NCI-H146 (cell line): ENCODE measurements around the gene ITPR1.

Source experiments
- DNase-seq: peaks from one replicate; lab custom pipeline; 2025; lab: John Stamatoyannopoulos, UW

ITPR1 gene

DNA sequence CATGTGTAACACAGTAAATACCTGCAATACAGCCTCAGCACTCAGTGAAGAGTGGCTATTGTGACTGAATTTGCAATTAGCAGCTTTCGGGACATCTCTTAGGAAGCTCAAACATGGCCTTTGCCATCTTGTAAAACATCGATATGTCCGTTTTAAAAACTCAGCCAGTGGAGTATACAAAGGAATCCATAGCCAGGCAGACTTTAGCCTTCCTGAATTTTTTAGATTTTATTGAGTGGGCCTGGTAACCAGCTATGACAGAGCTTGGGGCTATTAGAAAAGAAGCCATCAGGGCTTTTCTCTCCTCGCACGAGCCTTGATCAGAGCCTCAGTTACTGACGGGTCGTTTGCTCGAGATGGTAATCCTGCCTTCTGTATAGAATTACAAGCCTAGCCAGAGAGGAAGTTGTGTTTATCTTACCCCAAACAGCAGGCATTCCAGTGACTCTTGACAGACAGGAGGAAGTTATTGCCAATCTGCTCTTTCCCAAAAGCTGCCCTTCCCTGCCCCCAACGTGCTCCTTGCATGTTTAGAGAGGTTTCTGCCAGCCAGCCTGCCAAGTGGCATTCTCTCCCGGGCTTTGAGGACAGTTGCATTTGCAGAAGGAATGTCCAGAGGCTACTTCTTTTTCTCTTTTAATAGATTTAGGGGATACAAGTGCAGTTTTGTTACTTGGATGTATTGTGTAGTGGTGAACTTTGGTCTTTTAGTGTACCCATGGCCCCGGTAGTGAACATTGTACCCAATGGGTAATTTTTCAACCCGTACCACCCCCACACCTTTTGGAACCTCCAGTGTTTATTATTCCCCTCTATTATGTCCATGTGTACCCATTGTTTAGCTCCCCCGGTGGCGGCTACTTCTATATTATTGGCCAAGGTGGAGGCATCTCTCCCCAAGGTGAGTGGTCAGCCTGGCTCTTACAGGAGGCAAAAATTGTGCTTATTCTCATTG, 40.6 kb downstream of the ITPR1 start:
- DNase-seq: no peak

DNA sequence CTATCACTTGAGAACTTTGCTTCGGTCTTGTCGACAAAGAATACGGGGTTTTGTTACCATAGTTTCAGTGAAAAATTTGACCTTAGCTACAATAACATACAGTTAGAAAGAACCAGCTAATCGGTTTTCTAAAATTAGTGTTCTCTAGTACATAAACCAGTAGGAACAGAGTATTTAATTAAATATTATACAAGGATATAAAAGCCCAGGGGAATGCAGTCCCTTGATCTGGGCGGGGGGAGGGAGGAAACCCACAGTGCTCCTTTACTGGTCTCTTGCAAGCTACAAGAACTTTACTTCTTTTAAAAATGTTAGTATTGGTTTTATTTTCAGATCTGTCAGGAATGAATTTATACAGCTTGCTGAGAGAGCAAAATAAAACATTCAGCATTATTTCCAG, 41.8 kb downstream of the ITPR1 start:
- DNase-seq: no peak

DNA sequence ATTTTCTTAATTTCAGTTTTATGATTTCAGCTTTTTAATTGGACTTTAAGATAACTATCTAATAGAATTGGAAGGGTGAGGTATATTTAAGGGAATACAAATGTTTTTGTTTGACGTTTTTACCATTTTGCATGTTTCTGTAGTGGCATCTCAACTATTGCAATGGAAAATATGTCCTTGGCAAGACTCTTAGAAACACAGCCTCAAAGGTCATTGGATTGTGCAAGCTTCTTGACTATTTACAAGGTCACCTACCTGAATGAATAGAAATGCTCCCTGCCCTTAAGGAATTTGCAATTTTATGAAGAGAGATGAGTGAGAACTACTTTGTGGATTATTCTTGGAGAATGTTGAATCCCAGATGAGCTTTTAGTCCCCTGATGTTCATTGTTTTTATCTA, 43.1 kb downstream of the ITPR1 start:
- no peak for DNase-seq

DNA sequence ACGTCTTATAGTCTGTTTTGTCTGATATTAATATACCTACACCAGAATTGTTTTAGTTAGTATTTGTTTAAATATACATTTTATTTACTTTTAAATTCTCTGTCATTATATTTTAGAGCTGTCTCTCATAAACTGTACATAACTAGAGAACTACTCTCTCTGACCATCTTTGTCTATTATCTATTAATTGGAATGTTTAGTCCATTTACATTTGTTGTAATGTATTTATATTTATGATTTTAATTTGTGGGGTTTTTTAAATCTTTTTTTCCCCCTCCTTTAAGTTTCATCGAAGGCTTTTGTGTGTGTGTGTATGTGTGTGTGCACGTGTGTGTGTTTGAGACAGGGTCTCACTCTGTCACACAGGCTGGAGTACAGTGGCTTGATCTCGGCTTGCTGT, 47.1 kb downstream of the ITPR1 start:
- no peak for DNase-seq

DNA sequence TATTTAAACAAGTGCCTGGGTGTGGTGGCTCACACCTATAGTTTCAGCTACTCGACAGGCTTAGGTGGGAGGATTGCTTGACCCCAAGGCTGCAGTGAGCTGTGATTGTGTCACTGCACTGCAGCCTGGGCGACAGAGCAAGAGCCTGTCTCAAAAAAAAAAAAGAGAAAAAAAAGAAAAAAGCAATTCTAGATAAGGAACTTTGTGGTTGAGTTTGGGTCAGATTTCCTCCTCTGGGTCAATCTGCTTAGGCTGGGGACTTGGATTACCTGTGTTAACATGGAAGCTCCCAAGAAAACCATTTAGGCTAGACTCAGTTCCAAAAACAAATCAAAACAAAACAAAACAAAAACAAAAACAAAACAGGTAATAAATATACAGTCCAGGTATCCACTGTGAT, 50.0 kb downstream of the ITPR1 start:
- no peak for DNase-seq

DNA sequence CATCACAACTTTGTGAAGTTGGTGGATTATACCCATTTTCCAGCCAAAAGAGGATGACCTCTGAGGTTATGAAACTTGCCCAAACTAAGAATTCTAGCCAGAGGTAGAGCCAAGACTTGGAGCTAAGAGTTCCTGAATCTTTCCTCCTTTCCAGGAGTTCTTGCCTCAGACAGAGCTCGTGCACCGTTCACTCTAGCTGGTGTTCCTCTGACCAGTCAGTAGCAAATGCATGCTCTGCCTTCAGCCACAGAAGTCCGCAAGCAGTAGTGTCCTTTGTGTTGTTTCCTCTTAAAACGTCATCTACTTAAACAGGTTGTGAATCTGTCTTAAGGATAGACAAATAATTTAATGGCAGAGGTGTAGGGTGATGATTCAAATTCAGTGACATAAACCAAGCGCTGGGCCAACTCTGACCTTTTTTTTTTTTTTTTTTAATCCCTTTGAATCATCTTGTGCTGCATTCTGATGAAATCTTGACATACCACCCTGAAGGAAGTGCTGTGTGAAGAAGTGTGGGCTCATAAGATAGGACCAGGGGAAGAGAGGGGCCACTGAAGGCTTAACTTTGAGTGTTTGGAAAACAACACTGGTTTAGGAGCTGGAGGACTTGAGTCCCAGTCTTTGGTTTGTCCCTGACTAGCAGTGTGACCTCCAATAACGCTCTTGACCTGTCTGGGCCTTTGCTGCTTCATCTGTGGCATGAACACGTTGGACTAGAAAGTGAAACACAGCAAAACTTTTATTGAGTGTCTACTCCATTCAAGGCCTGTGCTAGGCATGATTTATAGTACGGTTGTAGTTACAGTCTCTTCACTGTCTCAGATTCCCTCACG, 53.4 kb downstream of the ITPR1 start:
- no peak for DNase-seq

DNA sequence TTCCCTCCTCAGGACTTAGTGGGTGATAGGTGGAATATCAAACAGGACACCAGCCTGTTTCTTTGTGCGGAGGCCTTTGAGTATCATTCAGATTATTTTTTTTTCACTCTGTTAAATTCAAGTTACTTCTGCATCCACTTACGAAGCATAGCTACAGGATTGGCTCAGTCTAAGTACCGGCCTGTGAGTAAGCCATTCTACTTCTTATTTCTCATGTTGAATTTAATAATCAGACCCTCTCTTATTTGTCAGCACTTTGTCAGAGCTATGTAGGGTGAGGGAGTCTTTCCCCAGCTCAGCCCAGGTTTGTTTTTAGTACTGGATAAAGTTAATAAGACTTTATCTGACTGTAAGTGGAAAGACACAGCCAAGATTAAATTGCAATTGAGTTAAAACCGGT, 54.7 kb downstream of the ITPR1 start:
- DNase-seq: no peak

DNA sequence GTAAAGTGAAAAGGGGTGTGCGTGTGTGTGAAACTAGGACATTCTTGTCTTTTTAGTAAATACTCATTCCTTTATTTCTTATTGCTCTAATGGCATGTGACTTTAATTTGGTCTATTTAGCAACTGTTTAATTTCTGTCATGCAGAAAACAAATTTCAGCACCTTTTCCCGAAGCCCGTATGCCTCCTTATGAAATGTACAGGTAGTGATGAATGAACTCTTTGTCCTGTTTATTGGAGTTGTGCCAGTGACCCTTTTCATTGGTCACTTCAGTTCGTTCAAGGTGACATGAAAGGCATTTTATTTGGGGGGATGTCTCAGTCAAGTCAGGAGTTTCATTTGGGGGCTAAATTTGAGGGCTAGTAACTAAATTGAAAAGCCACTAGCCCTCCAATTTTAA, 55.2 kb downstream of the ITPR1 start:
- DNase-seq: no peak

DNA sequence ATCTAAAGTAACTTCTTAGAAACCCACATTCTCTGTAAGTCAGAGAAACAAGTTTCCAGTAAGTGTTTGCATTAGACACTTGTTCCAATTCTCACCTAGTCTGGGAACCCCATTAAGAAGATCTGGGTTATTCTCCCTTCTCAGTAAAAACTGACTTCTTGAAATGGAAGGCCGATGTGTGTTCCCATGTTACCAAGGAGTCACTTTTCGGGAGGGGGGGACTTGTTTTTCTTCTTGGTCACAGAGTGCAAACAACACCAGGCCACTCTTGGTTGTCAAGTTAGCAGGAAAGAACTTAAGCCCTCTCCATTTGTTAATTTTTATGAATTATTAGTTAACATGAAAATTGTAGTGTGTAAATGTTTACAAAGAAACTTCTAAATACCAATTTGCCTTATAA, 55.6 kb downstream of the ITPR1 start:
- no peak for DNase-seq

DNA sequence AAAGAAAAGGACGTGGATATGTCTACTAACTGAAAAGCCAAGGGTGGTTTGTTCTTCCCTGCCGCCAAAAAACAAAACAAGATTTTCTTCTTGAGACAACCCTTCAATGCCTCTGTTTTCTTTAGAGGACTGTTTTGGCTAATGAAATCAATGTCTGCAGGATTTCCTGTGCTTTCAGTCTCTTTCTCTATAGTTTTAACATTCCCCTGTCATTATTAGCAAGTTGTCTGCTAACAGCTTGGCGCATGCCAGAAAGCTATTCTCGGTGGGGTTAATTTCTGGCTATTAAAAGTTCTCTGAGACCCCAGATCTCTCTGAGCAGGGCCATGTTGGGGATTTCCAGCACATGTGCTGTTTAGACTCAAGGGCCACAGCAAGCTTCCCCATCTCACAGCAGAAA, 56.7 kb downstream of the ITPR1 start:
- no peak for DNase-seq

DNA sequence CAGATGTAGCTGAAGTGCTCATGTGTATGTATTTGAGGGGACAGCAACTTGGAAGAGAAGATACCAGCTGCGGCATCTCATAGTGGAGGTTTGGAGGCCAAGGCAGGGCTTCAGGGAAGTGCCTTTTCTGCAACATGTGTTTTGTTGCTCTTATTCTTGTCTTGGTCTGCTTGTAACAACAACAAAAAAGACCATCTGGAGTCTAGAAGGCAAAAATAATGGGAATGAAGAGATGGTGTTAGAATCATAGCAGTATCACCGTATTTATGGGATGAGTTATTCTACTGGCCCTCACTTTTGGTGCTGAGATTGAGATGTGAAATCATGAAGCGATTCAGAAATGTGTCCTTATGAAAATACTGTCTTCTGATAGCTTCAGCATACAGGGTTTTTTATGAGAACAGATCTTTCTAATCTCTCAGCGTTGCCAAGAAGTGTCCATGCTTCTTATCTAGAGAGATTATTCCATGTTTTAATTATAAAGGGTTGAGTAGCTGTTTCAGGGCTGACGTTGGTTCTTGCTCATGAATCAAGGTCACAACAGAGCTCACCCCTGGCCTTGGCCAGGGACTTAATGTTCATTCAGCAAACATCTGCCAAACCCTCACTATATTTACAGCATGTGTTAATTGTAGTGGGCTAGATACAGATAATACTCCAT, 58.0 kb downstream of the ITPR1 start:
- DNase-seq: no peak

DNA sequence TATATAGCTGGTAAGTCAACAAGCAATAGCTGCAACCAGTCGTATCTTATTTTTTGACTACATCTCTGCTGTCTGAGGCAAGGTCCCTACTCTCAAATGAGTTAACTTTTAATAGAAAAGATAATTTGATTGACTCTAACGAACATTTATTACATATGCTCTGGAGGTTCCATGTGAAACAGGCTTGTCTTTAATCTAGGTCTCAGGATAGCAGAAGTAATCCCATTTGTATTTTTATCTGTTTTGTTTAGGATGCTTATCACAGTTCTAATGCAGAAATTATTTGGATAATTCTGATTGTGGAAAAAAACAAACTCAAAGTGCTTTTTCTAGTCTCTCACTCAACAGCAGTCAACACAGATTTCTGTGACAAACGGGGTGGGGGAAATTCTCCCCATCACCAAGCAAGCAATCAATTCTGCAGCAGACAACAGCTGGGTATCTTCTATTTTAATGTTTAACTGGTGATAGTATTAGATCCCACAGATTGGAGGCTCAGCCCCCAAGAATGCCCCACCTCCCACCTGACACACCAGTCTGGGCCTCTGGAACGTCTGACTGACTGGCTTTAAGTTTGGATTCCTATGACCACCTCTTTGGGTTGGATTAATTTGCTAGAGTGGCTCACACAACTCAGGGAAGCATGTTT, 58.8 kb downstream of the ITPR1 start:
- DNase-seq: no peak

DNA sequence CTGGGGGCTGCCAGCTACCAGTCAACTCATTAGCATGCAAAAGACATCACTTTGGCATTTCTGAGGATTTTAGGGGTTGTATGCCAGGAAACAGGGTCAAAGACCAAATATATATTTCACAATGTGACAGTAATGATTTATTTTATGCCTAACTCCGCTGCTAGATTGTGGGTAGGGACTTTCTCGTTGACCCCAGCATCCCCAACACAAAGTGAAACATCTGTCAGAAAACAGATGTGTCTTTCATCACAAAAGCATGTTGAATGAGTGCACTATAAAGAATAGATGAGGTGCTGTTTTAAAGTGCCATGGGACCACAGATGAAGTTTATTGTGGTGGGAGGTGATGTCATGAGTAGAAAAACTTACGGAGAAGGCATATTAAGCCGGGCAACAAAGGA, 59.7 kb downstream of the ITPR1 start:
- DNase-seq: no peak

DNA sequence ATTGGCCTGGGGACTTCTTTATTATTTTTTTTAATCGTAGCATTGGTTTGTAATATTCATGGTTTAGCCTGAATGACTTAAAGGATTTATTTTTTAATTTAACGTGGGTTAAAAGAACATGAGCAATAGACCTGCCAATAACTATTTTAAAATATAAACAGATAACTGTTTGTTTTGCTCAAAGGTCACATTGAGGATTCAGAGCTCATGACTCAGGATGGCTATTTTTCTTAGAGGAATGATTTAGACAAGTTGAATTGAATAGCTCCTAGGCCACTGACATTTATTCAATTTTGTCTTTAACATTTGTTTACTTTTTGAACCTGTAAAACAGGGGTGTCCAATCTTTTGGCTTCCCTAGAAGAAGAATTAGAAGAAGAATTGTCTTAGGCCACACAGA, 68.5 kb downstream of the ITPR1 start:
- no peak for DNase-seq

DNA sequence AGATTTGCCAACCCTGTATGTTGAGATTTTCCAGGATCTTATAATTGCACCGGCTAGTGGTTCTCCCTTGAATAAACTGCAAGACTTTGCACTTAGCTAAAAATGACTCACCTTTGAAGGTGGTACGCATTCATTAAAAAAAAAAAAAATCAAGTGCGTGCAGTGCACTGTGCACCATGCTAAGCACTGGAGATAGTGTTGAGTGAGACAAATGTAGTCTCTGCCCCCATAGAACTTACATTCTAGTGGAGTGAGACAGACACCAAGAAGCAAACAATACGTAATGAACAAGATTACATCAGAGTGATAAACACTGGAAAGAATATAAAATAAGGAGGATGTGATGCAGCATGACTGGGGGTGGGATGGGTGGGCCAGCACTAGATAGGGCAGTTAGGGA, 69.4 kb downstream of the ITPR1 start:
- DNase-seq: no peak

DNA sequence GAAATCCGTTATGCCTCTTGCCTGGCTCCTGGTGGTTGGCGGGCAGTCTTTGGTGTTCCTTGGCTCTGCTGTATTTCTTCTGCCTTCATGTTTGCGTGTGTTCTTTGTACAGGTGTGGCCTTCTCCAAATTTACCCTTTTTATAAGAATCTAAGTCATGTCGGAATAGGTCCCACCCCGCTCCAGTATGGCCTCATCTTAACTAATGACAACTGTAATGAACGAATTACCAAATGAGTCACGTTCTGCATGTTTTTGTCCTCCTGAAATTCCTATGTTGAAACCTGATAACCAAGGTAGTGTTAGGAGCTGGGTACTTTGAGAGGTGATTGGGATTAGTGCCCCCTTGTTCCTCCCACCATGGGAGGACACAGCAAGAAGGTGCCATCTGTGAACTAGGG, 71.1 kb downstream of the ITPR1 start:
- DNase-seq: no peak

DNA sequence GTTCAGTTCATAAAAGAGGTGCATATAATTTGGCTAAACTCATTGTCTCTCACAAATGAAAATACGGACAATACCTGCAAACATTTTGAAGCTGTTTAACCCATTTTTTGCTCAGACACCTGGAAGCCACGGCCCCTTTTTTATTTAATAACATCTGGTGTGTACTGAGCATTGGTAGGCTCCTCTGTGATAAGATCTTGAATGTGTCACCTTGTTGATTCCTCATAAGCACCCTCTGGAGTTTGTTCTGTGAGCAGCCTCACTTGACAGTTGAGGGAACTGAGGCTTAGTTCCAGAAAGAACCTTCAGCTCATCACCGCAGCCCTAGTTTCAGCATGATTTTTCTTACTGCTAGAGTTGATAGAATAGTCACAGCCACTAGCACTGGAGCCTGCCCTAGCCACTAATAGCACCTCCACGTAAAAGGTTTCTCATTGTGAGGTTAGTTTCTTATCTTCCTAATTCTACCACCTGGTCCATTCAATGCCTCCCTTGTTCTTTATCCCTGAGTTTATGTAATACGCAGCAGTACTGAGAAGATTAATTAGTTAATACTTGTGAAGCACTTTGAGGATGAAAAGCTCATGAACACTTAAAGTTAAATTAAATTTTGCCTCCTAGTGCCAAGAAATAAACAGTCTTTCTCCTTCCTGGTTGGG, 71.9 kb downstream of the ITPR1 start:
- no peak for DNase-seq

DNA sequence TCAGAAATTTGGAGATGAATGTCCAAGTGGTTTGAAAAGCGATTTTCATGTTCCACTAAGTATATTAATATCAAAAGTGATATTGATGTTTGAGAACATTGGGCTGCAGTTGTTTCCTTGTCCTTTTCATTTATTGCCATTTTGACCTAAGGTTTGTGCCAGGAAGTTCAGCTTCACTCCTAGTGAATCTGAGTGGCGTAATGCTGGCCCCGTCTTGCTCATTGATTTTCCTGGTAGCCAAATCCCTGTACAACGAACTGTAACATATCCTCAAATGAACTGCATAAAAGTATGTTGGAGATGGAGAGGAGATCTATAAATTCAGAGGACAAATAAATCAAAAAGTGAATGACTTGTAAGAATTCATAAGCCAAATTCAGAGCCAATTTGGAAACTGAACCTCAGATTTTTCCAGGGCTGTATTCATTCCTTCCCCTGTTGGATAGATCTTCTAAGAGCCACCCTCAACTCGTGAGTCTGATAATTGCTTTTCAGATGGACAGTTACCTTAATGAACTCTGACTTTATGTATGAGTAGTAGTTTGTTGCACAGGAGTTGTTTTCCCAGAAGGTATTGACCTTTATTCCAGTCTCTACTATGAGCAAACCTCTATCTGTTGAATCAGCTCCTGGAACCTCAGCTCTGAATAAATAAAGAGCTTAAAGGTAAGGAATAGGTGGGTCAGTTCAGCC, 72.8 kb downstream of the ITPR1 start:
- DNase-seq: no peak

DNA sequence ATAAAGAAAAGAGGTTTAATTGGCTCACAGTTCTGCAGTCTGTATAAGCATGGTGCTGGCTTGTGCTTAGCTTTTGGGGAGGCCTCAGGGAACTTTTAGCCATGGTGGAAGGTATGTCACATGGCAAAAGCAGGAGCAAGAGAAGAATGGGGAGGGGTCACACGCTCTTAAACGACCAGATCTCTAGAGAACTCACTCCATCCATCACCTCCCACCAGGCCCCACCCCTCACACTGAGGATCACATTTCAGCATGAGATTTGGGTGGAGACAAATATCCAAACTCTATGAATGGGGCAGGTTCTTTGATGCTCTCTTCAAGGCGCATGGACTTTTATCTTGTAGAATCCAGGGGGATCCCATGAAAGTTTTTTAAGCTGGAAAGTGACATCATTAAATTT, 75.7 kb downstream of the ITPR1 start:
- DNase-seq: no peak

DNA sequence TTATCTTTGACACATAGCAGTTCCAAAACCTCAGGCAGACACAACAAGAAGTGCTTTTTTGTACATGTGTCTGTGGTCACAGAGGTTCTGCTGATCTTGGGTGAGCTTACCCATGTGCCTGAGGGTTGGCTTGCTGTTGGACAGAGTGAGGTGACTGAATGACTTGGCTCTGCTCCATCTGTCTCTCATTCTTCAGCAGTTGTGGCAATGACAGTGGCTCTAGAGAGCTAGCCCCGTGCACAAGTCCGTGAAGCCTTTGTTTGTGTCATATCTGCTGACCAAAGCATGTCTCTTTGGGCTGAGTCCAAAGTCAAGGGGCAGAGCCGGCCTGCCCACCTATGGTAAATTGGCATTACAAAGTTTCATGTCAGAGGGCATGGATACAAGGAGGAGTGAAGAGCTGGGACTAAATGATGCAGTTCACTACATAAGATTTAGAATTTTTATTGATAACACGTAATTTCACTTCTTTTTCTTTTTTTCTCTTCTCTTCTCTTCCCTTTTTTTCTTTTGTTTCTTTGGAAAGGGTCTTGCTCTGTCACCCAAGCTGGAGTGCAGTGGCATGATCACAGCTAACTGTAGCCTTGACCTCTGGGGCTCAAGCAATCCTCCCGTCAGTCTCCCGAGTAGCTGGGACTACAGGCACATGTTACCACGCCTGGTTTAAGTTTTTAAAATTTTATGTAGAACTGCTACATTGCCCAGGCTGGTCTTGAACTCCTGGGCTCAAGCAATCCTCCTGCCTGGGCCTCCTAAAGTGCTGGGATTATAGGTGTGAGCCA, 77.9 kb downstream of the ITPR1 start:
- no peak for DNase-seq
